Measurements from ENCODE around the gene MOG. TPM values are rescaled to one million over a fixed set of nuclear protein-coding genes. Genes with fewer than 3 reads are reported as not detected.

The MOG gene
- total RNA-seq, 1 experiment from 2014 or later = 0.55 TPM

DNA sequence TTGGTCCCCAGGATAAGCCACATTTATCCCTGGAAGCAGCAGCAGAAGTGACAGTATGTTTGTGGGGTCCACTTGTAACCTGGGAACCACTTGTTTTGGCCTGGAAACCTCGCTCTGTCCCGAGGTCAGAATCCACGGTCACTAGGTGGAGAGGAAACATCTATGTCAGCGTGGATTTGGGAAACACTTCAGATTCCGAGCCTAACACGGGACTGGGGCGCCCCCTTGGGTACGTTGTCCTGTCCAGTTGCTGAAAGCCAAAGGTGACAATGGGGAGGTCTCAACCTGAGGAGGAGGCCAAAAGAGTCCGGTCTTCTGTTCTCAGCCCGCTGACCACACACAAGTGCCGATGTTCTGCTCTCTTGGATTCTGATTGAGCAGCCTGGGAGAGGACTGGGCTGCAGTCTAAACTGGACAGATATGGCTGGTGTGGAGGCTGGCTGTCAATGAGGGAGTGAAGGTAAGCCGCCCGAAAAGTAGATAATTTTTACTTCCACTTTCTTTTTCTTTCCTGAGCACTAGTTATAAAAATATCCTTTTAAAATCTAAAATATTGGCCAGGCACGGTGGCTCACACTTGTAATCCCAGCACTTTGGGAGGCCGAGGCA lies 28.9 kb downstream of the MOG start (continued):
- TF ChIP-seq, protein P1, sequence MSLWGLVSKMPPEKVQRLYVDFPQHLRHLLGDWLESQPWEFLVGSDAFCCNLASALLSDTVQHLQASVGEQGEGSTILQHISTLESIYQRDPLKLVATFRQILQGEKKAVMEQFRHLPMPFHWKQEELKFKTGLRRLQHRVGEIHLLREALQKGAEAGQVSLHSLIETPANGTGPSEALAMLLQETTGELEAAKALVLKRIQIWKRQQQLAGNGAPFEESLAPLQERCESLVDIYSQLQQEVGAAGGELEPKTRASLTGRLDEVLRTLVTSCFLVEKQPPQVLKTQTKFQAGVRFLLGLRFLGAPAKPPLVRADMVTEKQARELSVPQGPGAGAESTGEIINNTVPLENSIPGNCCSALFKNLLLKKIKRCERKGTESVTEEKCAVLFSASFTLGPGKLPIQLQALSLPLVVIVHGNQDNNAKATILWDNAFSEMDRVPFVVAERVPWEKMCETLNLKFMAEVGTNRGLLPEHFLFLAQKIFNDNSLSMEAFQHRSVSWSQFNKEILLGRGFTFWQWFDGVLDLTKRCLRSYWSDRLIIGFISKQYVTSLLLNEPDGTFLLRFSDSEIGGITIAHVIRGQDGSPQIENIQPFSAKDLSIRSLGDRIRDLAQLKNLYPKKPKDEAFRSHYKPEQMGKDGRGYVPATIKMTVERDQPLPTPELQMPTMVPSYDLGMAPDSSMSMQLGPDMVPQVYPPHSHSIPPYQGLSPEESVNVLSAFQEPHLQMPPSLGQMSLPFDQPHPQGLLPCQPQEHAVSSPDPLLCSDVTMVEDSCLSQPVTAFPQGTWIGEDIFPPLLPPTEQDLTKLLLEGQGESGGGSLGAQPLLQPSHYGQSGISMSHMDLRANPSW (CRISPR knock-in tag; conservative IDR thresholded peaks at IDR 0.05; ENCODE audit: low read depth) = 0 out of 2 replicates have a peak, but pooled peaks have one; percentile 47
- TF ChIP-seq, protein P2, sequence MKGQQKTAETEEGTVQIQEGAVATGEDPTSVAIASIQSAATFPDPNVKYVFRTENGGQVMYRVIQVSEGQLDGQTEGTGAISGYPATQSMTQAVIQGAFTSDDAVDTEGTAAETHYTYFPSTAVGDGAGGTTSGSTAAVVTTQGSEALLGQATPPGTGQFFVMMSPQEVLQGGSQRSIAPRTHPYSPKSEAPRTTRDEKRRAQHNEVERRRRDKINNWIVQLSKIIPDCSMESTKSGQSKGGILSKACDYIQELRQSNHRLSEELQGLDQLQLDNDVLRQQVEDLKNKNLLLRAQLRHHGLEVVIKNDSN (CRISPR knock-in tag; IDR thresholded peaks at IDR 0.05) = no peak
- TF ChIP-seq, protein P3, sequence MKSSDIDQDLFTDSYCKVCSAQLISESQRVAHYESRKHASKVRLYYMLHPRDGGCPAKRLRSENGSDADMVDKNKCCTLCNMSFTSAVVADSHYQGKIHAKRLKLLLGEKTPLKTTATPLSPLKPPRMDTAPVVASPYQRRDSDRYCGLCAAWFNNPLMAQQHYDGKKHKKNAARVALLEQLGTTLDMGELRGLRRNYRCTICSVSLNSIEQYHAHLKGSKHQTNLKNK (CRISPR knock-in tag; IDR thresholded peaks at IDR 0.05) = no peak
- TF ChIP-seq, protein P4, sequence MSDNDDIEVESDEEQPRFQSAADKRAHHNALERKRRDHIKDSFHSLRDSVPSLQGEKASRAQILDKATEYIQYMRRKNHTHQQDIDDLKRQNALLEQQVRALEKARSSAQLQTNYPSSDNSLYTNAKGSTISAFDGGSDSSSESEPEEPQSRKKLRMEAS (CRISPR knock-in tag; IDR thresholded peaks at IDR 0.05) = no peak
- TF ChIP-seq ESRRA (CRISPR knock-in tag; IDR thresholded peaks at IDR 0.05; ENCODE audit: borderline replicate concordance) = no peak
- TF ChIP-seq, protein P5, sequence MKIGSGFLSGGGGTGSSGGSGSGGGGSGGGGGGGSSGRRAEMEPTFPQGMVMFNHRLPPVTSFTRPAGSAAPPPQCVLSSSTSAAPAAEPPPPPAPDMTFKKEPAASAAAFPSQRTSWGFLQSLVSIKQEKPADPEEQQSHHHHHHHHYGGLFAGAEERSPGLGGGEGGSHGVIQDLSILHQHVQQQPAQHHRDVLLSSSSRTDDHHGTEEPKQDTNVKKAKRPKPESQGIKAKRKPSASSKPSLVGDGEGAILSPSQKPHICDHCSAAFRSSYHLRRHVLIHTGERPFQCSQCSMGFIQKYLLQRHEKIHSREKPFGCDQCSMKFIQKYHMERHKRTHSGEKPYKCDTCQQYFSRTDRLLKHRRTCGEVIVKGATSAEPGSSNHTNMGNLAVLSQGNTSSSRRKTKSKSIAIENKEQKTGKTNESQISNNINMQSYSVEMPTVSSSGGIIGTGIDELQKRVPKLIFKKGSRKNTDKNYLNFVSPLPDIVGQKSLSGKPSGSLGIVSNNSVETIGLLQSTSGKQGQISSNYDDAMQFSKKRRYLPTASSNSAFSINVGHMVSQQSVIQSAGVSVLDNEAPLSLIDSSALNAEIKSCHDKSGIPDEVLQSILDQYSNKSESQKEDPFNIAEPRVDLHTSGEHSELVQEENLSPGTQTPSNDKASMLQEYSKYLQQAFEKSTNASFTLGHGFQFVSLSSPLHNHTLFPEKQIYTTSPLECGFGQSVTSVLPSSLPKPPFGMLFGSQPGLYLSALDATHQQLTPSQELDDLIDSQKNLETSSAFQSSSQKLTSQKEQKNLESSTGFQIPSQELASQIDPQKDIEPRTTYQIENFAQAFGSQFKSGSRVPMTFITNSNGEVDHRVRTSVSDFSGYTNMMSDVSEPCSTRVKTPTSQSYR (CRISPR knock-in tag; IDR thresholded peaks at IDR 0.05) = no peak
- TF ChIP-seq ZNF138 (CRISPR knock-in tag; conservative IDR thresholded peaks at IDR 0.05) = no peak
- TF ChIP-seq, protein P6, sequence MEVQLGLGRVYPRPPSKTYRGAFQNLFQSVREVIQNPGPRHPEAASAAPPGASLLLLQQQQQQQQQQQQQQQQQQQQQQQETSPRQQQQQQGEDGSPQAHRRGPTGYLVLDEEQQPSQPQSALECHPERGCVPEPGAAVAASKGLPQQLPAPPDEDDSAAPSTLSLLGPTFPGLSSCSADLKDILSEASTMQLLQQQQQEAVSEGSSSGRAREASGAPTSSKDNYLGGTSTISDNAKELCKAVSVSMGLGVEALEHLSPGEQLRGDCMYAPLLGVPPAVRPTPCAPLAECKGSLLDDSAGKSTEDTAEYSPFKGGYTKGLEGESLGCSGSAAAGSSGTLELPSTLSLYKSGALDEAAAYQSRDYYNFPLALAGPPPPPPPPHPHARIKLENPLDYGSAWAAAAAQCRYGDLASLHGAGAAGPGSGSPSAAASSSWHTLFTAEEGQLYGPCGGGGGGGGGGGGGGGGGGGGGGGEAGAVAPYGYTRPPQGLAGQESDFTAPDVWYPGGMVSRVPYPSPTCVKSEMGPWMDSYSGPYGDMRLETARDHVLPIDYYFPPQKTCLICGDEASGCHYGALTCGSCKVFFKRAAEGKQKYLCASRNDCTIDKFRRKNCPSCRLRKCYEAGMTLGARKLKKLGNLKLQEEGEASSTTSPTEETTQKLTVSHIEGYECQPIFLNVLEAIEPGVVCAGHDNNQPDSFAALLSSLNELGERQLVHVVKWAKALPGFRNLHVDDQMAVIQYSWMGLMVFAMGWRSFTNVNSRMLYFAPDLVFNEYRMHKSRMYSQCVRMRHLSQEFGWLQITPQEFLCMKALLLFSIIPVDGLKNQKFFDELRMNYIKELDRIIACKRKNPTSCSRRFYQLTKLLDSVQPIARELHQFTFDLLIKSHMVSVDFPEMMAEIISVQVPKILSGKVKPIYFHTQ (CRISPR knock-in tag; IDR thresholded peaks at IDR 0.05) = no peak
- TF ChIP-seq, protein P7, sequence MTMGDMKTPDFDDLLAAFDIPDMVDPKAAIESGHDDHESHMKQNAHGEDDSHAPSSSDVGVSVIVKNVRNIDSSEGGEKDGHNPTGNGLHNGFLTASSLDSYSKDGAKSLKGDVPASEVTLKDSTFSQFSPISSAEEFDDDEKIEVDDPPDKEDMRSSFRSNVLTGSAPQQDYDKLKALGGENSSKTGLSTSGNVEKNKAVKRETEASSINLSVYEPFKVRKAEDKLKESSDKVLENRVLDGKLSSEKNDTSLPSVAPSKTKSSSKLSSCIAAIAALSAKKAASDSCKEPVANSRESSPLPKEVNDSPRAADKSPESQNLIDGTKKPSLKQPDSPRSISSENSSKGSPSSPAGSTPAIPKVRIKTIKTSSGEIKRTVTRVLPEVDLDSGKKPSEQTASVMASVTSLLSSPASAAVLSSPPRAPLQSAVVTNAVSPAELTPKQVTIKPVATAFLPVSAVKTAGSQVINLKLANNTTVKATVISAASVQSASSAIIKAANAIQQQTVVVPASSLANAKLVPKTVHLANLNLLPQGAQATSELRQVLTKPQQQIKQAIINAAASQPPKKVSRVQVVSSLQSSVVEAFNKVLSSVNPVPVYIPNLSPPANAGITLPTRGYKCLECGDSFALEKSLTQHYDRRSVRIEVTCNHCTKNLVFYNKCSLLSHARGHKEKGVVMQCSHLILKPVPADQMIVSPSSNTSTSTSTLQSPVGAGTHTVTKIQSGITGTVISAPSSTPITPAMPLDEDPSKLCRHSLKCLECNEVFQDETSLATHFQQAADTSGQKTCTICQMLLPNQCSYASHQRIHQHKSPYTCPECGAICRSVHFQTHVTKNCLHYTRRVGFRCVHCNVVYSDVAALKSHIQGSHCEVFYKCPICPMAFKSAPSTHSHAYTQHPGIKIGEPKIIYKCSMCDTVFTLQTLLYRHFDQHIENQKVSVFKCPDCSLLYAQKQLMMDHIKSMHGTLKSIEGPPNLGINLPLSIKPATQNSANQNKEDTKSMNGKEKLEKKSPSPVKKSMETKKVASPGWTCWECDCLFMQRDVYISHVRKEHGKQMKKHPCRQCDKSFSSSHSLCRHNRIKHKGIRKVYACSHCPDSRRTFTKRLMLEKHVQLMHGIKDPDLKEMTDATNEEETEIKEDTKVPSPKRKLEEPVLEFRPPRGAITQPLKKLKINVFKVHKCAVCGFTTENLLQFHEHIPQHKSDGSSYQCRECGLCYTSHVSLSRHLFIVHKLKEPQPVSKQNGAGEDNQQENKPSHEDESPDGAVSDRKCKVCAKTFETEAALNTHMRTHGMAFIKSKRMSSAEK (CRISPR knock-in tag; IDR thresholded peaks at IDR 0.05; ENCODE audit: borderline replicate concordance) = no peak
- no peak for TF ChIP-seq IRF2 (CRISPR knock-in tag; IDR thresholded peaks at IDR 0.05; ENCODE audit: borderline replicate concordance, low read depth)
- TF ChIP-seq SMAD3 (CRISPR knock-in tag; IDR thresholded peaks at IDR 0.05; ENCODE audit: borderline replicate concordance) = no peak
- TF ChIP-seq ZBTB21 (CRISPR knock-in tag; IDR thresholded peaks at IDR 0.05; ENCODE audit: borderline replicate concordance) = peak; percentile 45; the same call in 1 of the 2 replicates
- TF ChIP-seq NR3C1 (CRISPR knock-in tag; conservative IDR thresholded peaks at IDR 0.05; ENCODE audit: low read depth) = no peak
- peak; percentile 66; the same call in 1 of the 2 replicates for TF ChIP-seq TEAD1 (CRISPR knock-in tag; IDR thresholded peaks at IDR 0.05)
